Omental fat pad (tissue), 4 donors: Measurements from ENCODE around the gene NBL1. TPM values are rescaled to one million over a fixed set of nuclear protein-coding genes. Genes with fewer than 3 reads are reported as not detected.

Experiments
- ATAC-seq: fragments of 150-250 bp; one replicate; pipeline ENCODE4 v1.9.1; 2016; ENCODE audit warnings: mild to moderate bottlenecking, moderate library complexity; ENCODE audit not compliant: low FRiP score
- DNase-seq: peaks from one replicate; pipeline ENCODE4 v3.0.0-alpha.2; 2019; ENCODE audit warnings: low spot score
- CTCF ChIP-seq, 3 donors: fragments of 450-650 bp; IDR thresholded peaks; one replicate each; pipeline ENCODE4 v1.5.1; 2016 to 2017; ENCODE audit warnings: antibody characterized with exemption in 3 of 3, mild to moderate bottlenecking in 3 of 3, moderate library complexity in 2 of 3
- total RNA-seq, 4 donors: library from RNA; depleted of rRNA; stranded (reverse); fragments of >200 nt; gene quantifications; one replicate each; pipeline ENCODE4 v1.1.0, GENCODE V29; 2016

The NBL1 gene
- total RNA-seq, 4 donors from 2014 or later = 36.8 to 97.9 (median 72.8) TPM

GRCh38 chr1:19640363-19641316 lies 3.5 kb upstream of the NBL1 start:
- DNase-seq (no peak), ATAC-seq (no peak)
- TF ChIP-seq CTCF (IDR thresholded peaks at IDR 0.05) = no peak

DNA sequence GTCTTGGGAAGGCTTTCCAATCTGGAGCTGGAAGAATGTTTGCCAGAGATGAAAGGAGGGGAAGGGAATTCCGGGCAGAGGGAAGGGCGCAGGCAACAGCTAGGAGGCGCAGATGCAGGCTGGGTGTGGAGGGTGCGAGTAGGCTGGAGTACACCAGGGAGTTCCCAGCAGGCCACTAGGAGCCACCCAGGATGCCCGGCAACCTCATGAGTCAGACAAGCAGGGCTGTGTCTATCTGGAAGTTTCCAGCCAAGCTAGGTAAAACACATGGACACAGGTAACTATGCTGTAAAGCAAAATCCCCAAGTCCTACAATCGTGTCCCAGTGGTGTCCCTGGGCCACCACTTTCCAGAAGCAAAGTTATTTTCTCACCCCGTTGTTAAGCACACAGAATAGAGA lies 990 bp upstream of the NBL1 start:
- DNase-seq (no peak), ATAC-seq (peak; percentile 33)
- no peak for TF ChIP-seq CTCF (IDR thresholded peaks at IDR 0.05)

DNA sequence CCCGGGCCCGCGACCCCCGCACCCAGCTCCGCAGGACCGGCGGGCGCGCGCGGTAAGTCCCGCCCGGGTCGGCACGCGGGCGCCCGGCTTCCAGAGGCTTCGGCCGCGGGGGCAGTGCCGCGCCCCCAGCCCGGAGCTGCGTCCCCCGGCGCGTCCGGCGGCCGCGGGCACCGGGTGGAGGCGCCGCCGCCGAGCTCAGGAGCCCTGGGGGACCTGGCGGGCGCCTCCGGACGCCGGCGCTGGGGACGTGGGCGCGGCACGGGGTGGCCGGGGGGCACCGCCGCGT lies 227 bp downstream of the NBL1 start:
- DNase-seq (no peak), ATAC-seq (no peak)
- no peak for TF ChIP-seq CTCF (IDR thresholded peaks at IDR 0.05)

DNA sequence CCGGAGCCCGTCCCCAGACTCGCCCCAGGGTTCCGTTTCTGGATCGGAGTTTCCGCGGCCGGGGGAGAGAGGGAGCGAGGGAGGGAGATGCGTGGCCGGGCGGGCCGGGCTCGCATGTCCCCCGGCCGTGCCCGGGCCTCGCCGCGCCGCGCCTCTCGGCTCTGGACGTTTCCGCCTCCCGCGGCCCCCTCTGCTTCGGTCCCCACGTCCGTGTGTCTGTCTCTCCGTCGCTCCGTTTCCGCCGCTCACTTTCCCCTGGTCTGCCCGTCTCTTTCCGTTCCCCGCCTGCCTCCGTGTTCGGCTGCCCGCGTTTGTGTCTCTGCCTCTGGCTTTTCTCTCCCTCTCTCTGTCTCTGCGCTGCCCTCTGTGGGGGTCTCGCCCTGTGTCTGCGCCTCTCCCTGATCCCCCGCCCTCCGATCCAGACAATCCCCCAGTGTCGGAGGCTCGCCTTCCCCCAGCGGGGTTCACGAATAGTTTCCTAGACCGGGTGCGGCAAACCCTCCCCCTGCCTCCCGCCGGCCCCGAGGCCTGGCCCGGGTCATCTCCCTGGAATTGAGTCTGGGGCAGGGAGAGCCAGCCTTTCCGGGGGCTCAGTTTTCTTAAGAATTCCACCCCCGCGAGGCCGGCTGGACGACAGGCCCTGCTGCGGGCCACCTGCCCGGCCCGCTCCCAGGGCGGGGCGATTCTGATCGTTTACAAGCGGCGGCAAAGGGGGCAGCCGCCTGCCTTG lies 735 bp downstream of the NBL1 start:
- DNase-seq = no peak
- TF ChIP-seq CTCF (IDR thresholded peaks at IDR 0.05) = no peak
- no peak for ATAC-seq

DNA sequence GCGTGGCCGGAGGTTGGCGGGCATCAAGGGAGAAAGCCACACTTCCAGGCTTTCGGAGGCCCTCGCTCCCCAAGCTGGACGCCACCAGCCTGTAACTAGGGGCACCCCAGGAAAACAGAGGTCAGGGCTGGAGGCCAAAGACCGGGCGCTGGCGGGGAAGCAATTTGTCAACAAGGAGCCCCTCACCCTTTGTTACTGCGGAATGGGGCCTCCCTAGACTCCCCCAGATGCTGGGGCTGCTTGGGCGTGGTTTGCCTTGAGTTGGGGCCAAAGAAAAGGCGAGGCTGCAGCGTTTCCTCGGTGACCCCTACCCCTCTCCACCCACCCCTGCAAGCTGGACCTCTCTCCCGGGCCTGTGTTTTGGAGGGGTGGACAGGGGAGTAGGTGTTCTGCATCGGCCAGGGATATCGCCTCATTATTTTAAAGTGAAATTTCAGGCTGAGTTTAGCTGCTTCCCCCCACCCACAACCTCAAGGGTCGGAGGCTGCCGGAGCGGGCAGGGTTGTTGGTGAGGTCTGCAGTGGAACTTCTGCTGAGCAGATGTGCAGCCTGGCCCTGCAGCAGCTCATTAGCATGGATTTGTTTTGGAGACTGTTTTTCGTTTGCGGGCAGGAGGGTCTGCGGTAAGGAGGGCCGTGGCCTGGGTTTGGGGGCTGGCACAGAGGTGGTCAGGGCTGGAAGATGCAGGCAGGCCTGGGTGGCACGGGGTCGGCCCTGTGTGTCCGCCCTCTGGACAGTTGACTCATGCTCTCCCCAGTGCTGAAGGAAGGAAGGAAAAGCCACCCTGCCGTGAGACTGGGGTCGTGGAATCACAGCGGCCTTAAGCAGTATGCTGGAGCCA lies 1.5 kb downstream of the NBL1 start:
- ATAC-seq (no peak), DNase-seq (no peak)

More for the DNA sequence above, 1.5 kb downstream of the NBL1 start:
- no peak for TF ChIP-seq CTCF (IDR thresholded peaks at IDR 0.05)
